ENCODE measurements around the gene TGIF2.

DNA sequence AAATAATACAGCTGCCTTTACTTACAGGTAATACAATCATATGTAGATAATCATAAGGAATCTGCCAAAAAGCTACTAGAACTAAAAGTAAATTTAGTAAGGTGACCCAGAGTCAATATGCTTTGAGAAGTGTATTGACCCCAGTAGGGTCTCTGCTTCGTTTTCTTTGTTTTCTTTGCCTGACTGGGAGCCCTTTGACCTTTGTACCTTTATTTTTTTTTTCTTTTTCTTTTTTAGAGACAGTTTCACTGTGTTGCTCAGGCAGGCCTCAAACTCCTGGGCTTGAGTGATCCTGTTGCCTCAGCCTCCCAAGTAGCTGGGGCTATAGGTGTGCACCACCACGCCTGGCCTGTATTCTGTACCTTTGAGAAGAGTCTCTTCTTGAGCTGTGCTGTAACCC, 50.0 kb downstream of the TGIF2 start:
- TF ChIP-seq, protein P1, sequence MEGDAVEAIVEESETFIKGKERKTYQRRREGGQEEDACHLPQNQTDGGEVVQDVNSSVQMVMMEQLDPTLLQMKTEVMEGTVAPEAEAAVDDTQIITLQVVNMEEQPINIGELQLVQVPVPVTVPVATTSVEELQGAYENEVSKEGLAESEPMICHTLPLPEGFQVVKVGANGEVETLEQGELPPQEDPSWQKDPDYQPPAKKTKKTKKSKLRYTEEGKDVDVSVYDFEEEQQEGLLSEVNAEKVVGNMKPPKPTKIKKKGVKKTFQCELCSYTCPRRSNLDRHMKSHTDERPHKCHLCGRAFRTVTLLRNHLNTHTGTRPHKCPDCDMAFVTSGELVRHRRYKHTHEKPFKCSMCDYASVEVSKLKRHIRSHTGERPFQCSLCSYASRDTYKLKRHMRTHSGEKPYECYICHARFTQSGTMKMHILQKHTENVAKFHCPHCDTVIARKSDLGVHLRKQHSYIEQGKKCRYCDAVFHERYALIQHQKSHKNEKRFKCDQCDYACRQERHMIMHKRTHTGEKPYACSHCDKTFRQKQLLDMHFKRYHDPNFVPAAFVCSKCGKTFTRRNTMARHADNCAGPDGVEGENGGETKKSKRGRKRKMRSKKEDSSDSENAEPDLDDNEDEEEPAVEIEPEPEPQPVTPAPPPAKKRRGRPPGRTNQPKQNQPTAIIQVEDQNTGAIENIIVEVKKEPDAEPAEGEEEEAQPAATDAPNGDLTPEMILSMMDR (IDR thresholded peaks at IDR 0.05) = no peak
- no peak for TF ChIP-seq POLR2A (IDR thresholded peaks at IDR 0.05)

Data from heart left ventricle (tissue), 13 donors.